C4-2B (cell line): ENCODE data around the gene ZSCAN9.

Experiments
- CTCF ChIP-seq: fragments of 450-650 bp; conservative IDR thresholded peaks from 2 replicates; pipeline ENCODE4 v1.5.1; 2017; ENCODE audit warnings: mild to moderate bottlenecking
- ZFX ChIP-seq: fragments of 450-650 bp; IDR thresholded peaks from 2 replicates; pipeline ENCODE4 v1.6.1; 2017

GRCh38 chr6:28282926-28283325 is 57.9 kb downstream of the ZSCAN9 start:
- no peak for TF ChIP-seq CTCF
- no peak for TF ChIP-seq ZFX
